ENCODE measurements around the gene PTPN14.

DNA sequence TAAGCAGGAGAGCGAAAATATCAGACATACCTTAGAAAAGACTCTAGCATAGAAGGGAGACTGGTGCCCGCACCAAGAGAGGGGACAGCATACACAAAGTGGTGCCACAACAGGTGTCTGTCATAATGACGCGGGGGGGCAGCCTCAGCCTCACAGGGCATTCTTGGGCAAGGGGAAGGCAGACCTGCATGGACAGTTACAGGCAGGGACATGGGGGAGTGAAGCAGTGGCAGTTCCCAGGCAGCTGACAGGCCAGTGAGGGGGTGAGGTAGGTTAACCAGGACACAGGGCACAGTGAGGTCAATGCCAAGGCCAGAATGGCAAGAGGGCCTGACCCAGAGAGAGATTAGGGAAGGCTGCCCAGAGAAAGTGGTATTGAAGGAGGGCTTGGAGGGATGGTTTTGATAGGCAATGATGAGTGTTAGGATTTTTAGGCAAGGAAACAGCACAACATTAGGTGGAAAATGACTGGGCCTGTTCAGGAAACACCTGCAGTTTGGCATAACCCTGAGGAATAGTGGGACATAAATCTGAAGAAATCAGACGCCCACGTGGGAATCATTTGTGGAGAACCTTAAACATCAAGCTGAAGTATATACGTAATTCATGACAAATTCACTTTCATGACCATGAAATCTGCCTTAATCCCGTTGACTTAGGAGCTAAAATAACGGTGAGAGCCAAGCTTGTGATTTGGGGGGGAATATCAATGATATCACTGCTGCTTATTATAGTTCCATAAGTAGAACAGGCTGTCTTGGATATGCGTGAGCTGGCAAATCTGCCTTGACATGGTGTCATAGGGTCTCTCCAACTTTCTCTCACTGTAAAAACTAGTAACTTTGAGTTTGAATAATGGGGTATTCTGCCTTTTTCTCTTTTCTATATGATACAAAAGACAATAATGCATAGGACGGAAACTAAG is 8.9 kb downstream of the PTPN14 start:
- TF ChIP-seq CTCF (IDR thresholded peaks at IDR 0.05), result no peak
- no peak for TF ChIP-seq POLR2A (IDR thresholded peaks at IDR 0.05)

Data from lower leg skin (tissue), 3 donors.